ENCODE measurements around the gene ITK.

The ITK gene

DNA sequence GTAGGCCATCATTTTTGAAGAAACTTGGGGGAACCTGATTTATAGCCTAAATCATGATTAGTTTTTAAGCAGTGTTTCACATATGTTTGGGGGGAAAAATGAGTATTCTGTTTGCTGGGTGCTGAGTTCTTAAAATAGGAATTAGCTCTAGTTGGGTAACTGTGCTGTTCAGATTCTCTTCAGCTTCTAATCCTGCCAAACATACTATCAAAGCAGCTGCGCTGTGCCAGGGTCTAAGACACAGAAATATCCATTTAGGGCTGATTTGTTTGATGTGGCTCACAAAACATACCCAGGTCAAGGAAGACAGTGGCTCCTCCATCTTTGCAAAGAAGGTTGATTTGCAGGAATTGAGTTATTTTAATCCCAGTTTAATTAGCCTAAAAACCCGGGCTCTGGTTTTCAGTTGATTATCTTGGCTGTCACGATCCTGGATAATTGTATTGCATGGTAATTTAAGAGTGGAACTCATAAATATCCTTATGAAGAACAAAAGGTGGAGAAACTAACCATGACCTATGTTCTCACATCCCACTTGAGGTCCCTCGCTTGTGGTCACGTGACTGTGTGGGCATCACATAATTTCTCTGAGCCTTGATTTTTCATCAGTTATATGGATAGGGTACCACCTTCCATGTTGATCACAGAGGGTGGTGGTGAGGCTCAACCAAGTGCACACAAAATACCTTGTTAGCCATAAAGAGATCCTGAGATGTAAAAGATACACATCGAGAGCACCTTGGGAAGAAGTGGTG is 104.0 kb downstream of the ITK start:
- H3K36me3 ChIP-seq (ENCODE audit: low read length), result peaks cover 34% of the 10 kb centered on the region
- H3K9me2 ChIP-seq (replicated peaks; ENCODE audit: insufficient read depth, low read length), result no peaks in the 10 kb centered on the region
- H3K27me3 ChIP-seq (ENCODE audit: low read length), result no peaks in the 10 kb centered on the region
- H3K27ac ChIP-seq (ENCODE audit: low read depth, low read length), result peak overlapping the region; percentile 79; the same call in 1 of the 2 replicates
- H3K4me3 ChIP-seq (ENCODE audit: insufficient read depth, low read length, poor library complexity, severe bottlenecking), result no peak overlapping the region
- peaks cover 70% of the 10 kb centered on the region for H3K79me2 ChIP-seq (ENCODE audit: insufficient read depth, low read length)
- no peaks in the 10 kb centered on the region for H3K9me3 ChIP-seq (ENCODE audit: insufficient read depth, low read length)
- peak overlapping the region; percentile 53 for H3K4me2 ChIP-seq (ENCODE audit: low read depth, low read length, poor library complexity, severe bottlenecking)
- H3F3A ChIP-seq (ENCODE audit: insufficient read depth), result peaks cover 28% of the 10 kb centered on the region
- no peak for TF ChIP-seq EZH2phosphoT487 (conservative IDR thresholded peaks at IDR 0.05; ENCODE audit: low read length)
- TF ChIP-seq, protein P1, sequence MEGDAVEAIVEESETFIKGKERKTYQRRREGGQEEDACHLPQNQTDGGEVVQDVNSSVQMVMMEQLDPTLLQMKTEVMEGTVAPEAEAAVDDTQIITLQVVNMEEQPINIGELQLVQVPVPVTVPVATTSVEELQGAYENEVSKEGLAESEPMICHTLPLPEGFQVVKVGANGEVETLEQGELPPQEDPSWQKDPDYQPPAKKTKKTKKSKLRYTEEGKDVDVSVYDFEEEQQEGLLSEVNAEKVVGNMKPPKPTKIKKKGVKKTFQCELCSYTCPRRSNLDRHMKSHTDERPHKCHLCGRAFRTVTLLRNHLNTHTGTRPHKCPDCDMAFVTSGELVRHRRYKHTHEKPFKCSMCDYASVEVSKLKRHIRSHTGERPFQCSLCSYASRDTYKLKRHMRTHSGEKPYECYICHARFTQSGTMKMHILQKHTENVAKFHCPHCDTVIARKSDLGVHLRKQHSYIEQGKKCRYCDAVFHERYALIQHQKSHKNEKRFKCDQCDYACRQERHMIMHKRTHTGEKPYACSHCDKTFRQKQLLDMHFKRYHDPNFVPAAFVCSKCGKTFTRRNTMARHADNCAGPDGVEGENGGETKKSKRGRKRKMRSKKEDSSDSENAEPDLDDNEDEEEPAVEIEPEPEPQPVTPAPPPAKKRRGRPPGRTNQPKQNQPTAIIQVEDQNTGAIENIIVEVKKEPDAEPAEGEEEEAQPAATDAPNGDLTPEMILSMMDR (IDR thresholded peaks at IDR 0.05; ENCODE audit: insufficient read depth, low read length, poor library complexity, severe bottlenecking), result no peak
- H3K9ac ChIP-seq (ENCODE audit: low read length), result no peak overlapping the region
- H2AFZ ChIP-seq (ENCODE audit: low read depth, low read length, severe bottlenecking), result no peak overlapping the region
- peaks cover 11% of the 10 kb centered on the region for H4K20me1 ChIP-seq (ENCODE audit: low read depth, low read length)

DNA sequence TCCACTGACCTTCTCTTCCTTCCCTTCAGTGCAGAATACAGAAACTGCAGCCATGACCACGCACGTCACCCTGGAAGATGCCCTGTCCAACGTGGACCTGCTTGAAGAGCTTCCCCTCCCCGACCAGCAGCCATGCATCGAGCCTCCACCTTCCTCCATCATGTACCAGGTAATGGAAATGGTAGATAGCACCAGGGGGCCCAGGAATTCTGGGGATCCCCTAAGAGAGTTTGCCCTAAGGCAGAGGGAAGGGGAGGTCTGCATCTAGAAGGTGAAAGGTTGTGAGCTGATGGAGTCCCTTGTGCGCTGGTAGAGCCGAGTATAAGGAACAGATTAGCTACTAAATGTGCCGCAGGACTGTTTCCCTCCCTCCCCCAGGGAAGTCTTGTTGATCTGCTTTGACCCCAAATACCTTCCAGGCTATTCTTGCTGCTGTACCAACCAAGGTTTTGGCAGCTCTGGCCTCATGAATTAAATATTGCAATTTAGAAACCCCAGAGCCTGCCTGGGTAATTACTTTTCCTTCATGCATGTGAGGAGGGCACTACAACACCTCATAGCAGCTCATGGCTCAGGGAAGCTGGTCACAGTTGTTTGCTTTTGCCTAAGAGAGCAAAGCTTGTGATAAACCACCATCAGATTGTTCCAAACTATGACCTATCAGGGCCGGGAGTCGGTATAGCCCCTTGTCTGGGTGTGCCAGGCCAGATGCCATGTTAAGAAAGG is 104.8 kb downstream of the ITK start:
- Histone ChIP-seq H3K9ac (ENCODE audit: low read length) (no peak overlapping the region), H2AFZ (ENCODE audit: low read depth, low read length, severe bottlenecking) (no peak overlapping the region), H3K27ac (ENCODE audit: low read depth, low read length) (no peak overlapping the region), H3K4me2 (ENCODE audit: low read depth, low read length, poor library complexity, severe bottlenecking) (no peak overlapping the region), H3K79me2 (ENCODE audit: insufficient read depth, low read length) (peaks cover 61% of the 10 kb centered on the region), H3F3A (ENCODE audit: insufficient read depth) (peaks cover 28% of the 10 kb centered on the region), H3K4me3 (ENCODE audit: insufficient read depth, low read length, poor library complexity, severe bottlenecking) (no peak overlapping the region), H3K27me3 (ENCODE audit: low read length) (no peaks in the 10 kb centered on the region), H3K36me3 (ENCODE audit: low read length) (peaks cover 43% of the 10 kb centered on the region), H3K9me3 (ENCODE audit: insufficient read depth, low read length) (no peaks in the 10 kb centered on the region), H3K9me2 (replicated peaks; ENCODE audit: insufficient read depth, low read length) (no peaks in the 10 kb centered on the region), H4K20me1 (ENCODE audit: low read depth, low read length) (peaks cover 11% of the 10 kb centered on the region)
- no peak for TF ChIP-seq EZH2phosphoT487 (conservative IDR thresholded peaks at IDR 0.05; ENCODE audit: low read length)
- TF ChIP-seq, protein P1 (IDR thresholded peaks at IDR 0.05; ENCODE audit: insufficient read depth, low read length, poor library complexity, severe bottlenecking), result no peak

DNA sequence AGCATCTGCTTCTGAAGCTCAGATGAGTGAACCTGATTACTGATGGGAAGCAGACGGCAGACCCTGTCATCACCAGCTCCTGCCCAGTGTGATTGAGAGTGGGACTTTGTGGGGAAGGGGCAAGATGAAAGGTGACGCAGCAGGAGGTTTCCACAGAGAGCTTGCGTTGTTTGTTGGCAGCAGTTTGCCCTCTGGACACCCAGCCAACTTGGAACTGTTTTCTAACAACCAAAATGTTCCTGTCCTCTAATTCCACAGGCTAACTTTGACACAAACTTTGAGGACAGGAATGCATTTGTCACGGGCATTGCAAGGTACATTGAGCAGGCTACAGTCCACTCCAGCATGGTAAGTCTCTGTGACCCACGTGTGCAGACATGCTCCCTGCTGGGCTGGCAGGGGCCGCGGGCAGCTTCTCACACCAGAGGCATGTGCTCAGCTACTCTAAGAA is 106.1 kb downstream of the ITK start:
- H3K27ac ChIP-seq (ENCODE audit: low read depth, low read length), result no peak overlapping the region
- H3K9me2 ChIP-seq (replicated peaks; ENCODE audit: insufficient read depth, low read length), result no peaks in the 10 kb centered on the region
- no peak for TF ChIP-seq EZH2phosphoT487 (conservative IDR thresholded peaks at IDR 0.05; ENCODE audit: low read length)
- TF ChIP-seq, protein P1 (IDR thresholded peaks at IDR 0.05; ENCODE audit: insufficient read depth, low read length, poor library complexity, severe bottlenecking), result no peak
- no peaks in the 10 kb centered on the region for H3K9me3 ChIP-seq (ENCODE audit: insufficient read depth, low read length)
- H3K79me2 ChIP-seq (ENCODE audit: insufficient read depth, low read length), result peaks cover 48% of the 10 kb centered on the region
- no peak overlapping the region for H2AFZ ChIP-seq (ENCODE audit: low read depth, low read length, severe bottlenecking)
- H3K36me3 ChIP-seq (ENCODE audit: low read length), result peaks cover 50% of the 10 kb centered on the region
- H3K4me3 ChIP-seq (ENCODE audit: insufficient read depth, low read length, poor library complexity, severe bottlenecking), result no peak overlapping the region
- peaks cover 11% of the 10 kb centered on the region for H4K20me1 ChIP-seq (ENCODE audit: low read depth, low read length)
- no peaks in the 10 kb centered on the region for H3K27me3 ChIP-seq (ENCODE audit: low read length)
- no peak overlapping the region for H3K4me2 ChIP-seq (ENCODE audit: low read depth, low read length, poor library complexity, severe bottlenecking)
- H3K9ac ChIP-seq (ENCODE audit: low read length), result no peak overlapping the region
- peaks cover 19% of the 10 kb centered on the region for H3F3A ChIP-seq (ENCODE audit: insufficient read depth)

All from SU-DHL-6 (cell line).